ENCODE data around the gene SMPX.
"Not testable (repeated sequence)": the region's sequence is repeated elsewhere in the genome, so short reads cannot be mapped to it uniquely, and the experiment has no call there.

SMPX gene

DNA sequence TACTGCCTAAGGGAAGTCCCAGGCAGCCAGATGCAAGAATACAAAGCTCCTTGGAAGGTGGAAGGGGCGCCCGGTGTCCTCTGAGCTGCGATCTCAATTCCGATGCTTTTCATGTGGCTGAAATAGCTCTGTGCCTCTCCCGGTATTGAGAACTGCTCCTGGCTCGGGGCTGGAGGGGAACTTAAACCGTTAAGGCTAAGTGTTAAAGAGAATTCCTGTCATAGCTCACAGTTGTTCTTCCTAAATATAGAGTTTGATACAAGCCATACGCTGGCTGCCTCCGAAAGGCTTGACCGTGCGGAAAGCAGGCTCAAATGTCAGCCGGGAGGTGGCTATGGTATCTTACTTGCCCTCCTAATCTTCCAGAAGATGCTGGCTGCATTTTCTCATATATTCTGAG is at the start of gene SMPX:
Gene SMPX (minus strand): TSS at position 157 of the 400 bp plus-strand sequence. CDS start 3,826 bp downstream, outside the sequence.
- no peak for DNase-seq

DNA sequence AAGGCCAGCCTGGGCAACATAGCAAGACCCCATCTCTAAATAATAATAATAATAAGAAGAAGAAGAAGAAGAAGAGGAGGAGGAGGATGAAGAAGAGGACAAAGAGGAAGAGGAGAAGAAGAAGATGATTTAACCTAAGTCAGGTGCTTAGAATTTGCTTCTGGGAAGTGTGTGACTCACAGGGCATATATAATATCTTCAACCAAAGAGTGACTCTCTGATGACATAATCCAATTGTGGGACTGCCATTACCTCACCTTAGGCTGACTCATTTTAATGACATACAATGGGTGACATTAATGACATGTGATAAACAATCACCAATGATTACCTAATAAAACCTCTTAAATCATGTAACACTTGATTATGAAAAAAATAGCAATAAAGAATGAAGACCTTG is 48.8 kb upstream of the SMPX start:
- DNase-seq, result no peak

DNA sequence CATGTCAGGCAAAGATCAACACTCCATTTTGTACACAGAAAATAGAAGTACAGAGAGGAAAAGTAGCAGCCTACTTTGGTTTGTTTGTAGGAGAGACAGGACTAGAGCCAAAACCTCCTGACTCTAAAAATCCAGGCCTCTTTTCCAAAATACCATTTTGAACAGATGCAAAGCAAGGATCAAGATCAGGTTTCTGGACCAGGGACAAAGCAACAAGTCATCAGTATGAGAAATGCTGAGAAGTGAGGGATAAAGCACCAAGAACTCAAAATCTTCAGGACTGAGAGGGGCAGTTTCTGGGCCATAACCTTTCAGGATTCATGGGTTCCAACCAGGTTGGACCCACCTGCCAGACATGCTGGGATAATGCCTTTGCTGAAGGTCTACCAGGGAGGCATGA is 44.9 kb upstream of the SMPX start:
- no peak for DNase-seq

DNA sequence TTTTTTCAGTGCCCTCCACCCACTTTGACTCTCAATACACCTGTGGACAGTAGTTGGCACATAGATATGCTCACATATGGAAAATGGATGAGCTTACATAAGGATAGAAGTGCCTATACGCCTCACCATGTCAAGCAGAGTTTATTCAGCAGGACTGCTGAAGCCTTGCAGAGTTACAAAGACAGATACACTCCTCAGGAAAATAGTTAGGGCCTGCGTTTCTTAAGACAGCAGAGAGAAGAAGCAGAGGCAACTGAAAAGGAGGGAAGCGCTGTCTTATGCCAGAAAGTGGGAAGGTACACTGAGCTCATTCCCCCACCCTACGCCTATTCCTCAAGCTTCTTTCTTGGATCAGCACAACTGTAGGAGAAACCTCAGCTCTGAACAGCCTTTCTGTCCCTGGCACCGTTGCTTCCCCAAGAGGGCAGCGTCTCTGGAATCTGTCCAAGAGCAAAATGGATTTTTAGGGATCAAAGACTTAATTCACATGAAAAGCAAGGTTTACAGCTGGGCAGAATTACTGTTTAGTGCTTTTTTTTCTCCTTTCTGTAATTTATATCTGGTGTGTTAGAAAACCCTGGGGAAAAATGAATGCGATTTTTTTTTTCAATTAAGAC is 44.2 kb upstream of the SMPX start:
- no peak for DNase-seq

DNA sequence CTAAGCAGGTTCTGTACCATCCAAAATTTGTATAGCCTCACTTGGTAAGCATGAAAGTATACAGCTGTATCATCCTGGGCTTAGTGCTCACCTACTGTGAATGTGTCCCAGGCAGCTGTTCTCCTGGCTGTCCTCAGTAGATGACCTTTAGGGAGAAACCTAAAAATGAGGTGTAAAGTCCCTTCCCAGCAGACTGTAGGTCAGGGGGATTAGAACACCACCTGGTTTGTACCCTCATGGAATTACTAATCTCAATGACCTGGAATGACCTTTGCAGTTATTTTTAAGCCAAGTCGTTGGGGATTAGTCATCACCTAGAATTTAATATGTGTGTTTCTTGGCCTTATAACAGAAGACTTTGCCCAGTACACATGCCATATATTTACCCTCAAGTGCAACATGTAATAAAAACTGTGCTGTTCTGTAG is 42.4 kb upstream of the SMPX start:
- DNase-seq, result no peak

DNA sequence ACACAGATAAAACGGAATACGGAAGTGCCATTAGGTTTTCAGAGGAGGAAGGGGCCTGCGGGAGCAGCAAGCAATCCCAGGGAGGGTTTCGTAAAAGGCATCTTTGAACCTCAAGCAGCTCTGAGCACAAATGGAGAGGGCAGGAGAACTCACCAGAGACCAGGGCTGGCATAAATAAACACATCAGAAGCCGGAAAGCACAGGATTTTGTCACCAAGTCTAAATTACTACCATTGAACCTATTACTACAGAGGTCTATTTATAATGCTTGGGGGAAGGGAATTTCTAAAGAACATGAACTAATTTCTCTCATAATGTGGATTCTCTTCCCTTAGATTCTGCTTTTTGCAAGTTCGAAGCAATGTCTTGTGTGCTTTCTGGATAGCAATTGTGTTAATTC is 41.9 kb upstream of the SMPX start:
- DNase-seq, result no peak

DNA sequence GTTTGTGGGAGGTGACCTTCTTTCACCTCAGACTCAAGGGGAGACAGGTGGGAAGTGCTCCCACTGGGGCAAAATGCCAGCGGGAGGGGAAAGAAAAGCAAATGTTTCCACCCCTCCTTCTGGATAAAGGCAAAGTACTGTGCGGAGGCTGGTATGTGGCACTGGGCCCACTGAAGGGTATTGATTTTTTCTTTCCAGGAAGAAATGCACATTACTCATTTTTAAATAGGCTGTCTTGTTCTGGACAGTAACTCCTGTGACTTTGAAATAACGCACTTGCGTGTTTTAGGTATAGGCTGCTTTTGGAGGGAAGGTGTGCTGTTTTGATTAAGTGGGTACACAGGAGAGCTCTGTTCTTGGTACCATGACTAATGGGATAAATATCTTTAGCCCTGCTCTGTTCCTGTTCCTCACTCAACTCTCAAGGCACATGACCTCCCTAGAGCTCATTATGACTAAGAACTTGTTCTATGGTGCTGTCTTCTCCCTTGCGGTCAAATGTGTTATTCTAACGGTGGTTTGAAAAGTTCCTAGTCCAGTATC is 40.8 kb upstream of the SMPX start:
- DNase-seq, result no peak

DNA sequence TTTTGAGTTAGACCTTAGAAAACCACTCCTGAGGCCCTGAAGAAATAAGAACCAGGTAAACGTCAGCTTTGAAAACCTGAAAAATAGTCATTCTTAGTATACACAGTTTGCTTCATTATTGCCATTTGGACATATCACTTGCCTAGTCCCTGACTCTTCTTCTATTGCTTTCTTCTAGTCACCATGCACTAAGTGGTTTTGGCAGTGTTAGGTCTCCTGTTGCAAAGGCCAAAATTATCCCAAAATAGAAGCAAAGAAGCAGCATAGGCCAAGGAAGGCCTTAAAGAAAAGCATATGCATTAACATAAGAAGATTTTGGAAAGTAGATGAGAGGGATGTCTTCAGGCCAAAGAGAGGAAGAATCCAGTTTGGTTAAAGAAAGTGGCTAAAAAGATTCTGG is 24.1 kb upstream of the SMPX start:
- no peak for DNase-seq

DNA sequence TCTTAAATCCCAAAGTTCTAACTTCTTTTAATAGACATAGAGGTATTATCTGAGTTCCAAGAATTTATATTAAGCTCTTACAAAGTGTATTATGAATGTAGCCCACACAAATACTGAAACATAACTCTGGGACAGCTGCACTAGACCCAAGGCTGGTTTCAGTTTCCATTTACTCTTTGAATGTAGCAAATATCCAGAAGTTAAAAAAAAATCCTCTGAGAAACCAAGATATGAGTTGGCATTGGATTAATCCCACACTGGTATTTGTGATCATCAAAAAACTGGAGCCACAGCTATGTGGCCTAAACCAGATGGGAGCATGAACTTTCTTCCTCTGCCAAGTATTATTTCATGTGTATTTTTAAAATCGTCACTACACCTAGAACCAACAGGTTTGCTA is 23.6 kb upstream of the SMPX start:
- DNase-seq, result no peak

DNA sequence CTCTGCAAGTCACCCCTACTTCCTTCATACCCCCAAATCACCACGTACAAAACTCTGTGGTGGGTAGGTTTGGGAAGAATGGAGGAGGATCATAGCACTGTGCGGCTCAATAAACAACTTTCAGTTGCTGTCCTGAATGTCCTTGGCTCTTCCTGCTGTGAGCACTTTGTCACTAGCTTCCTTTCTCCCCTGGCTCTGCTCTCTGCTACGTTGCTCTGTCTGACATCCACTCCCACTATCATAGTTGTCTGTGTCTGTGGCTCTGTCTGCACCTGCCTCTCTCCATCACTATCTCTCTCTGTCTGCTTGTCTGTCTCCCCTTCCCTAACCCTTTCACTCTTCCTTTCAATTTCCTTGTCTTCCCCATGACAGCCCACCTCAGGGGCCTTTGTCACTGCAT is 21.2 kb upstream of the SMPX start:
- DNase-seq, result no peak

DNA sequence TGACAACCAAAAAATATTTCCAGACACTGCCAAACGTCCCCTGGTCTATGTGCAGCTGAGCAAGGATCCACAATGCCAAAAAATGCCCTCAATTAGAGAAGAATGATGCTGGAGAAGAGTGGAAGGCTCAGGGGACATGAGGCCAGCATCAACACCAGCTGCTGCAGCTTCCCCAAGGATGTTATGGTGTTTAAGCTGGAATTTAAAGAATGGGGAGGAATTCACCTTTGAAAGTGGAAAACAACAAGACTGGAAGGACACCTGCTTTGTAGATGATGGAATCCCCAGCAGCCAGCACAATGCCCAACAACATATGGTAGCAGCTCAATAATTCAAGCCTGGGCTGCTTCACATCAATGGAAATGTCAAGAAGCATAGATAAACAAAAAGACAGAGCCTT is 20.3 kb upstream of the SMPX start:
- DNase-seq, result no peak

DNA sequence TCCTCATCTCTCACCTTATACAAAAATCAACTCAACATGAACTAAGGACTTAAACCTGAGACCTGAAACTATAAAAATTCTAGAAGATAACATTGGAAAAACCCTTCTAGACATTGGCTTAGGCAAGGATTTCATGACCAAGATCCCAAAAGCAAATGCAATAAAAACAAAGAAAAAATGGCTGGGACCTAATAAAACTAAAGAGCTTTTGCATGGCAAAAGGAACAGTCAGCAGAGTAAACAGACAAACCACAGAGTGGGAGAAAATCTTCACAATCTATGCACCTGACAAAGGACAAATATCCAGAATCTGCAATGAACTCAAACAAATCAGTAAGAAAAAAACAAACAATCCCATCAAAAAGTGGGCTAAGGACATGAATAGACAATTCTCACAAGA is 17.2 kb upstream of the SMPX start:
- not testable (repeated sequence) for DNase-seq

DNA sequence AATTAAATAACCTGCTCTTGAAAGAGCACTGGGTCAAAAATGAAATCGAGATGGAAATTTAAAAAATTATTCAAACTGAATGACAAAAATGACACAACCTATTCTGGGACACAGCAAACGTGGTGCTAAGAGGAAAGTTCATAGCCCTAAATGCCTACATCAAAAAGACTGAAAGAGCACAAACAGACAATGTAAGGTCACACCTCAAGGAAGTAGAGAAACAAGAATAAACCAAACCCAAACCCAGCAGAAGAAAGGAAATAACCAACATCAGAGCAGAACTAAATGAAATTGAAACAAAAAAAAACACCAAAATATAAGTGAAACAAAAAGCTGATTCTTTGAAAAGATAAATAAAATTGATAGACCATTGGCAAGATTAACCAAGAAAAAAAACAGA is 15.1 kb upstream of the SMPX start:
- DNase-seq, result not testable (repeated sequence)

DNA sequence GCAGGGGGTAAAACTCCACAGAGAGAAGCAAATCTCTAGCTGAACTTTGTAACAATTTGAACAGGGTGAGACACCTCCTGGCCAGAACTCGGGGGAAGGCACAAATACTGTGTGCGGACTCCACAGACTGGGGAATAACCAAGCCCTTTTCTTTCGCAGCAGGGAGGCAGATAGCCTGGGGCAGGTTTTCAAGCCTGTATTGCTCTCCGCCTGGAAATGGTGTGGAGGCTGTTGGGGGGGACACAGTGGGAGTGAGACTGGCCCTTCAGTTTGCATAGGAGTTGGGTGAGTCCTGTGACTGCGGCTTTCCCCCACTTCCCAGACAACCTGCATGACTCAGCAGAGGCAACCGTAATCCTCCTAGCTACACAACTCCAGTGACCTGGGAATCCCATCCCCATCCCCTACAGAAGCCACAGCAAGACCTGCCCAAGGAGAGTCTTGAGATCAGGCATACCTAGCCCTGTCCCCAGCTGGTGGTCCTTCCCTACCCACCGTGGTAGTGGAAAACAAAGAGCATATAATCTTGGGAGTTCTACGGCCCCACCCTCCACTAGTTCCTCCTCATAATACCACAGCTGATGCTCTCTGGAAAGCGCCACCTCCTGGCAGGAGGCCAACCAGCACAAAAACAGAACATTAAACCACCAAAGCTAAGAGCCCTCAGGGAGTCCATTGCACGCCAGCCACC is 12.9 kb upstream of the SMPX start:
- no peak for DNase-seq

DNA sequence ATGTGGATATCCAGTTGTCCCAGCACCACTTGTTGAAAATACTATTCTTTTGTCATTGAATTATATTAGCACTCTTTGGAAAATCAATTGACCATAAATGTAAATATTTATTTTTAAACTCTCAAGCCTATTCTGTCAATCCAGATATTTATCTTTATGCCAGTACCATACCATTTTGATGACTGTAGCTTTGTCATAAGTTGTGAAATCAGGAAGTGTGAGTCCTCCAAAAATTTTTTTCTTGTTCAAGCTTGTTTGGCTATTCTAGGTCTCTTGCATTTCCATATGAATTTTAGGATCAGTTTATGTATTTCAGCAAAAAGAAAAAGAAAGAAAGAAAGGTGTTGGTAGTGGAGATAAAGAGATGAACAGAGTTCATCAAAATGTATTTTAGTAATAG is 8.2 kb upstream of the SMPX start:
- no peak for DNase-seq

DNA sequence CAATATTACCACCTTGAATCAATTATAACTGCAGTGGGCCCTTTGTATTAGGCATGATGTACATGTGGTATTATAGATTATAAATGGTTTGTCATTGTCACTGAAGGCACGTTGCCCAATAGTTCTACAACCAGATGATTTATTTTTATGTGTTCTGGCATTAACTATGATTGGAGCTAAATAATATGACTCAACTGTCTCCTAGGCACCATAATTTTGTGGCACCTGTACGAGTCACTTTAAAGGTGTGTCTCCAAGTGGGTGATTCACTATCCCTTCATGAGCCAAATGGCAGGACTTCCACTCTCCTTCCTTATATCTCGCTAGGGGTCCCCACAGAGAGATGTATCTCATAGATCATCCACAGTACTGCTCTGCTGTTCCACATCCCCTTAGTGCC is 6.1 kb upstream of the SMPX start:
- DNase-seq, result no peak

DNA sequence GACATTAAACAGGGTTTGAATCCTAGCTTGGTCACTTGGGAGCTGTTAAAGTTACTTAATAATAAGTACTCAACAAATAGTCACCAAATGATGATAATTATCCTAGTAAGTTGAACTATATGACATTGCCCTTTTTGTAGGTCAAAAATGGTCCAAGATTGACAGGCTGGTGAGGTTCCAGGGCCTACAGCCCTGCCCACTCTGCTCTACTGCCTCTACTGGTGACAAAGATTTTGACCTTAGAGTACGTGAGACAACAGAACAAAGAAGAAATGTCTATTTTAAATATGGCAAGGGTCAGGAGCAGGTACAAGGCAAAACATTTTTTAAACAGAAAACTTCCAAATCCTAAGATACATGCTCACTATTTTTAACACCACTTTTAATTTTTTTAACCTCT is 572 bp upstream of the SMPX start:
- DNase-seq, result no peak

DNA sequence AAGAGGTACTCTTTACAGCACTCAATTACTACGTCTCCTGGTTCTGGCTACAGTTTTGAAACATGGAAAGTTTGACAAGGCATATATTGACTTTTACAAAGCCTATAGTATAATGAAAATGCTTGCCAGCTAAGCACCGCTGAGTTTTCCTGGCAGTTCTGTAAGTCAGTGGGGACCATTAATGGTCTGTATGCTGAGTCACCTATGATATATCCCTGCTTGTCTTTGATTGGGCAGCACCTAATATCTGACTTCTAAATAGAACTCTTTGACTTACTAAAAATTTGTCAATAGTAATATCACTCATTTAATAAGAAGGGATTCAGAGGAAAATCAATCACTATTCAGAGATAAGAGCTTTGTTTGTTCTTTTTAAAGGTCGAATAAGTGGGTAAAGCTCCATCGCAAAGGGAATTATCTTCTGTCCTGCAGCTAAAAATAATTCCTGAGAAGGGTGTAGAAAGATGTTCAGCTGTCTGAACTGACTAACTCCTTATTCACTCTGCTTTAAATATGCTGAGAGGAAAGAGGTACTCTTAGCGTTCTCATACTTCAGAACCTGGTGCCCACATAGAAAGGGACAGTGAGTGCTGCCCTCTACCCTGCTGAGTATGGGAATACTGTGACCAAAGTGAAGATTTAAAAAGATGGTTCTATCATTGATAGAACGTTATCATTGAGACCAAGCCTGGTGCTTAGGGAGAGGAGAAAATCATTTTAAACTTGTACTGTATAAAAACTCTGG is 959 bp downstream of the SMPX start:
- no peak for DNase-seq

DNA sequence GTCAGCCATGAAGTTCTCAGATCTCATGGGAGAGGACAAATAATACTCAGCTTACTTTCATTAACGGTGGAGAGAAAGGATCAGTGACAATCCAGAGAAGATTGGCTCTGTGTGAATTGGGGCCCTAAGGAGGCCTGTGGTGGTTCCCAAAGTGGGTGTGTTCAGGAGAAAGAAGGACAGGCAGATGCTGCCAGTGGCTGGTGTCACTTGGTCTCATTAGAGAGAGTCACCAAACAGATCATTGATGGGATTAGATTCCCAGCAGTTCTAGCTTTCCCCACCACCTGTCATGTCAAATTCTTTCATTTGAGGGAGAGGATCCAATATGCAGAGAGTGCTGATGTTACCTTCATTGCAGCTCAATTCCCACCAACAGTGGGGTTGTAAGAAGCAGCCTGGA is 8.0 kb downstream of the SMPX start:
- DNase-seq, result no peak

DNA sequence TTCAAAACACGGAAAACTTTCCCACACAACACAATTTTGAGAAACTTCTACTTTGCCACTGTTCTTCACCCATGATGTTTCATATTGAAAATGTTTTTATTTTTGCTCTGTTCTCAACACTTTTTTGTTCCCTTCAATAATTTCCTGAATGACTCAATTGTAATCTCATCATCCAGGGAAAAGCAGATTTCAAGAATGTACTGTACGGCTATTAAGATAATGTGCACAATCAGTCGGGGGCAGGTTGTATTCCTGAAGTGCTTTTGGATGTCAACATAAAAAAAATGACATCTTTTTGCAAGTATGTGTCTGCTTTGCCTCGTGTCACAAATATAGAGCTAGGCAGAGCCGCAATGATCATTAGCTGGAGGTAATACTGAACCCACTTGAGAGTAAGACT is 9.7 kb downstream of the SMPX start:
- no peak for DNase-seq

DNA sequence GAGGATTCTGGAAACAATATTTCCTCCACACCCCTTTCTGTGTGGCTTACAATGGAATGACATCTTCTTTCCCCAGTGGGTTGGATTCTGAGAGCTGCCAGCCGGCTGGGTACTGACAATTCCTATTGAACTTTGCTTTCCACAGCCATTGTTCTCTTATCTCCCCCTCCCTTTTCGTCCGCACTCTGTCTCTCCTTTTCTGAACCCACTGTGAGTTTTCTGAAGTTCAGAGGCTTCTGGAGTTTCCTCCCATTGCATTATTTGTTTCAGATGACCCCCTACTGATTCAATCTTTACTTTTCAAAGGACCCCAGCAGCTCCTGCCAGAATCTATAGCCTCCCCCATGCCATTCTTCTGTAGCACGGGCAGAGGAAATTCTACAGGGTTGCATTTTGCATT is 10.4 kb downstream of the SMPX start:
- DNase-seq, result peak; percentile 6 to 53

DNA sequence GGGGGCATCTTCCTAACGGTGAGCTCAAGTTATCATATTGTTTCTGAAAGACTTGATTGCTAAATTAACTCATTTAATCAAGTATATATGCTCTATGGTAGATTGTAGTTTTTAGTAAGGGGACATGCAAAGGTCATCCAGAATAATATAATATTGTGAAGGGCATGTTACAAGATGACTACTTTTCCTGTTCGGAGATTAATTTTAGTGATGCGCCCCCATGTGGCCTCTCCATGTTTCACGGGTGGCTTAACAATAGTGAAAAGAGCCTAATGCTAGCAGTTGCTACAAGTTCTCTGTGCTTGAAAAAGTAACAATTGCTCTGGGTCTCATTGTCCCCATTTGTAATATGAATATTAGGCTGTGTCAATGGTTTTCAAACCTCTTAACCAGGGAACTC is 12.2 kb downstream of the SMPX start:
- no peak for DNase-seq

DNA sequence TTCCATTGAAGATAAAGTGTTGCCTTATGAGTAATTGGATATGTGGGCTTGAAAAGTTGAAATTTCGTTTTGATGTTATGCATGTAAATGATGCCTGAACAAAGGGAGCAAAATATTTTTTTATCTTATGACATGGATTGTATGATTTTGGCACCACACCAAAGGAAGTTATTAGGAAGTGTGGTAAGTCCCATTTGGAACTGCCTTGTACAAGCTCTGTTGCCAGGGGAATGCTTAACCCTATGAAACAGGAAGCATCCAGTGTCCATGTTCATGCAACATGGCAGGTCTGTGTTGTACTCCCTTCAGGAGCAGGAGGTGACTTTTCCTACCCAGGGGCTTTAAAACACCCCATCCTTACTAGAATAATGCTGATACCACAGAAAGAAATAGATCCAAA is 13.2 kb downstream of the SMPX start:
- DNase-seq, result no peak

DNA sequence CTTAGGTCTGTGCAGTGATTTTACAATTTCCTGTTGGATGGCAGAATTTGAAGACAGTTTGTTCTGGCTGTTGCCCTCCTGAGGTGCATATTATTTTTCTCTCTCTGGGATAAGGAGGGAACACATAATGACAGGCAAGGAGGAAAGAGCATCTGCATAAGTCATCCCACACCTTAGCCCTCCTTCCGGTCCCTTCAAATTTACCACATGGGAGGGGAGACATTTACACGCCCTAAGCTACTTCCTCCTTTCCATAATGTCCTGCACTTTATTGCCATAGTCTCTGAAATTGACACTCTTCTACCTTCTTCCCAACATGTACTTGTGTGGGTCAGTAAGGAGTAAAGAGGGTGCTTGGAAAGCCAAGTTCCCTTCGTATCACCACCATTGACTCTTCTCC is 13.9 kb downstream of the SMPX start:
- DNase-seq, result no peak

All from hippocampal formation (tissue), 2 donors.